HepG2 (cell line): Measurements from ENCODE around the gene TSHZ2. TPM values are rescaled to one million over a fixed set of nuclear protein-coding genes. Genes with fewer than 3 reads are reported as not detected.
A peak's percentile ranks its signal among the peaks of the same experiment; 100 is the strongest.
"Not testable (repeated sequence)": the region's sequence is repeated elsewhere in the genome, so short reads cannot be mapped to it uniquely, and the experiment has no call there.

Experiments used
- ATAC-seq: fragments of 200-7000 bp; cut with Tn5 transposase; 3 replicates; pipeline ENCODE4 v1.9.1; 2020; ENCODE audit warnings: mild to moderate bottlenecking, moderate library complexity
- BruUV-seq: library from RNA; stranded (reverse); fragments of 400-500 nt; replicated peaks from 2 replicates; lab custom pipeline; 2021; lab: Mats Ljungman, UMichigan
- CTCF ChIA-PET: fragments of 300-600 bp; formaldehyde crosslinking; extraction: SDS; loops from one replicate; lab custom pipeline; 2021; ENCODE audit warnings: low total read pairs, inconsistent platforms, low intra/inter-chr PET ratio; lab: Yijun Ruan, JAX
- POLR2A ChIA-PET: fragments of 350-600 bp; sonication (Branson Sonifier 250); formaldehyde crosslinking; loops from one replicate; lab custom pipeline; 2020; ENCODE audit warnings: antibody characterized with exemption, inconsistent platforms; lab: Yijun Ruan, JAX
- DNase-seq: peaks from one replicate; pipeline ENCODE4 v3.0.0-alpha.2; 2015; ENCODE audit warnings: low spot score
- FAIRE-seq: peaks from 3 replicates; lab custom pipeline; 2011; peaks lifted over from hg19 to GRCh38; lab: Jason Lieb, UNC
- H2AFZ ChIP-seq: one replicate; pipeline ENCODE4 v1.6.1; 2011; ENCODE audit warnings: low read length, inconsistent platforms
- H3K27ac ChIP-seq: fragments of 300-600 bp; 3 replicates; pipeline ENCODE4 v1.8.0; 2011; ENCODE audit warnings: mixed run types, mild to moderate bottlenecking, mixed read lengths, low read length, inconsistent platforms; ENCODE audit not compliant: insufficient read depth; ENCODE audit errors: extremely low read length
- H3K27me3 ChIP-seq, 2 experiments: fragments of 200-600 bp in 1 of 2; 2 replicates in 1 of 2; 3 replicates in 1 of 2; pipeline versions ENCODE4 v1.6.0 to v1.8.0; 2011; ENCODE audit warnings: low read length in 2 of 2, mild to moderate bottlenecking in 2 of 2, moderate library complexity in 2 of 2, inconsistent platforms in 1 of 2; ENCODE audit not compliant: insufficient read depth in 2 of 2, control insufficient read depth in 1 of 2
- H3K36me3 ChIP-seq, 2 experiments: fragments of 200-600 bp in 1 of 2; replicated peaks in 1 of 2; 2 replicates in 1 of 2; 3 replicates in 1 of 2; pipeline versions ENCODE4 v1.5.1 to v1.8.0; 2011; ENCODE audit warnings: low read length in 2 of 2, inconsistent platforms in 1 of 2; ENCODE audit not compliant: insufficient read depth in 2 of 2, control insufficient read depth in 1 of 2
- H3K4me1 ChIP-seq: 2 replicates; pipeline ENCODE4 v1.5.1; 2012; ENCODE audit warnings: low read length, inconsistent platforms; ENCODE audit not compliant: insufficient read depth
- H3K4me2 ChIP-seq: 2 replicates; pipeline ENCODE4 v1.6.0; 2011; ENCODE audit warnings: low read depth, low read length, inconsistent platforms
- H3K4me3 ChIP-seq, 3 experiments: fragments of 200-600 bp in 1 of 3; sonication (generic), shearing (Covaris generic) in 1 of 3; replicated peaks in 1 of 3; 2 replicates each; pipeline ENCODE4 v1.5.1; 2011 to 2016; ENCODE audit warnings: low read length in 3 of 3, inconsistent platforms in 2 of 3, low read depth in 2 of 3, mild to moderate bottlenecking in 2 of 3, control low read depth in 1 of 3, mixed read lengths in 1 of 3; ENCODE audit not compliant: insufficient read depth in 1 of 3
- H3K79me2 ChIP-seq: one replicate; pipeline ENCODE4 v1.6.1; 2011; ENCODE audit warnings: low read length, inconsistent platforms; ENCODE audit not compliant: insufficient read depth
- H3K9ac ChIP-seq: 2 replicates; pipeline ENCODE4 v1.6.0; 2011; ENCODE audit warnings: mild to moderate bottlenecking, low read depth, low read length, inconsistent platforms; ENCODE audit not compliant: insufficient read depth
- H3K9me3 ChIP-seq: 2 replicates; pipeline ENCODE4 v1.5.1; 2012; ENCODE audit warnings: mild to moderate bottlenecking, low read length
- H4K20me1 ChIP-seq: 2 replicates; pipeline ENCODE4 v1.6.0; 2011; ENCODE audit warnings: inconsistent platforms, mild to moderate bottlenecking, low read length, moderate library complexity; ENCODE audit not compliant: insufficient read depth
- GATAD2A ChIP-seq: IDR thresholded peaks from 2 replicates; pipeline ENCODE4 v1.6.1; 2016
- HNF4A ChIP-seq: sonication (generic); formaldehyde crosslinking; IDR thresholded peaks from 2 replicates; pipeline ENCODE4 v1.4.0; 2020; ENCODE audit warnings: missing genetic modification reagents
- RXRB ChIP-seq: IDR thresholded peaks from 2 replicates; pipeline ENCODE4 v1.6.1; 2016; ENCODE audit warnings: borderline replicate concordance, missing genetic modification reagents, missing compliant biosample characterization
- SOX13 ChIP-seq, 3 experiments: fragments of 450-650 bp in 1 of 3; sonication (generic) in 1 of 3; formaldehyde crosslinking in 1 of 3; IDR thresholded peaks in 2 of 3; conservative IDR thresholded peaks in 1 of 3; 2 replicates each; pipeline versions ENCODE4 v1.5.0 to v1.6.1; 2016 to 2020; ENCODE audit warnings: antibody characterized with exemption in 1 of 3, mild to moderate bottlenecking in 1 of 3, missing compliant biosample characterization in 1 of 3, missing genetic modification reagents in 1 of 3, moderate library complexity in 1 of 3
- SOX6 ChIP-seq, 2 experiments: fragments of 450-650 bp in 1 of 2; sonication (generic) in 1 of 2; formaldehyde crosslinking in 1 of 2; IDR thresholded peaks; 2 replicates each; pipeline versions ENCODE4 v1.4.0 to v1.6.1; 2017 to 2020; ENCODE audit warnings: antibody characterized with exemption in 1 of 2, mild to moderate bottlenecking in 1 of 2, missing genetic modification reagents in 1 of 2
- ZNF121 ChIP-seq: sonication (generic); formaldehyde crosslinking; IDR thresholded peaks from 2 replicates; pipeline ENCODE4 v1.5.0; 2020; ENCODE audit warnings: mild to moderate bottlenecking, missing genetic modification reagents
- ZNF260 ChIP-seq: sonication (generic); formaldehyde crosslinking; IDR thresholded peaks from 2 replicates; pipeline ENCODE4 v1.4.0; 2020; ENCODE audit warnings: missing genetic modification reagents, low read depth, mild to moderate bottlenecking, borderline replicate concordance
- WGBS: methylation state at CpG from one replicate; pipeline ENCODE4 v1.1.6; 2017; ENCODE audit warnings: low lambda C conversion rate; 5-methylcytosine and 5-hydroxymethylcytosine counted together
- in situ Hi-C: cut with HindIII; loops from 2 replicates; pipeline ENCODE4 v1.10.0; 2017; ENCODE audit warnings: low pct_unique_long_range_greater_than_20kb; ENCODE audit not compliant: extremely low pct_ligation_motif_present
- intact Hi-C: fragments of 100-400 bp; cut with micrococcal nuclease; formaldehyde crosslinking; loops from one replicate; pipeline ENCODE4 v1.10.0; 2022; ENCODE audit not compliant: unreplicated experiment
- polyA plus RNA-seq, 8 experiments: library from polyadenylated mRNA; depleted of rRNA in 3 of 8; stranded (reverse) in 7 of 8; unstranded in 1 of 8; fragments of >200 nt; fragmentation: Illumina TruSeq in 4 of 8; extraction: Trizol in 4 of 8; gene quantifications; 2 replicates each; pipeline versions ENCODE4 v1.2.1 to v1.2.3, GENCODE V29; 2011 to 2016; ENCODE audit warnings: low read depth in 4 of 8, missing spikeins in 1 of 8, mixed read lengths in 1 of 8; ENCODE audit not compliant: insufficient read depth in 1 of 8
- total RNA-seq, 5 experiments: library from RNA; depleted of rRNA; stranded (reverse); fragments of >200 nt; fragmentation: Illumina TruSeq; extraction: Trizol; gene quantifications; 2 replicates each; pipeline ENCODE4 v1.2.3, GENCODE V29; 2016; ENCODE audit warnings: low read depth in 1 of 5
- TF ChIP-seq, protein P1 (sequence below): IDR thresholded peaks from 2 replicates; pipeline ENCODE4 v1.4.0; 2020; ENCODE audit warnings: mild to moderate bottlenecking, missing genetic modification reagents
- TF ChIP-seq, protein P2 (sequence below): sonication (generic); formaldehyde crosslinking; IDR thresholded peaks from 2 replicates; pipeline ENCODE4 v1.5.1; 2020; ENCODE audit warnings: mild to moderate bottlenecking, missing genetic modification reagents

The TSHZ2 gene
- total and polyA plus RNA-seq, 2 of the 13 experiments (the other 11 are each of a cell fraction or from before 2014, with no cell fraction given) = 0.01 TPM; not detected in 1

DNA sequence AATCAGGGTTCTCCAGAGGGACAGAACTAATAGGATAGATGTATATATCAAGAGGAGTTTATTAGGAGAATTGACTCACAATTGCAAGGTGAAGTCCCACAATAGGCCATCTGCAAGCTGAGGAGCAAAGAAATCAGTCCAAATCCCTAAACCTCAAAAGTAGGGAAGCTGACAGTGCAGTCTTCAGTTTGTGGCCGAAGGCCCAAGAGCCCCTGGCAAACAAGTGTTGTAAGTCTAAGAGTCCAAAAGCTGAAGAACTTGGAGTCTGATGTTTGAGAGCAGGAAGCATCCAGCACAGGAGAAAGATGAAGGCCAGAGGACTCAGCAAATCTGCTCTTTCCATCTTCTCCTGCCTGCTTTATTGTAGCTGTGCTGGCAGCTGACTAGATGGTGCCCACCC is 117.7 kb downstream of the TSHZ2 start:
- H4K20me1 ChIP-seq, H3K36me3 ChIP-seq, H3K9ac ChIP-seq, H3K9me3 ChIP-seq, CTCF ChIA-PET, BruUV-seq, DNase-seq, H3K27me3 ChIP-seq, FAIRE-seq, H2AFZ ChIP-seq, intact Hi-C loops, H3K4me3 ChIP-seq, H3K4me2 ChIP-seq, ATAC-seq, H3K27ac ChIP-seq, H3K79me2 ChIP-seq: not testable (repeated sequence)
- WGBS = 23% methylated on average over 1 of the region's 1 CpG
- peaks cover 42% of the 10 kb centered on the region for H3K4me1 ChIP-seq
- POLR2A ChIA-PET = interaction anchor here (3.9 kb wide), 1 partner anchor 8 kb away, joined by 23 read pairs; no protein-coding TSS in a partner anchor
- in situ Hi-C loops = loop anchor here (25.0 kb wide), 1 partner anchor 1122 kb away; the partner anchor contains the start of gene PFDN4

DNA sequence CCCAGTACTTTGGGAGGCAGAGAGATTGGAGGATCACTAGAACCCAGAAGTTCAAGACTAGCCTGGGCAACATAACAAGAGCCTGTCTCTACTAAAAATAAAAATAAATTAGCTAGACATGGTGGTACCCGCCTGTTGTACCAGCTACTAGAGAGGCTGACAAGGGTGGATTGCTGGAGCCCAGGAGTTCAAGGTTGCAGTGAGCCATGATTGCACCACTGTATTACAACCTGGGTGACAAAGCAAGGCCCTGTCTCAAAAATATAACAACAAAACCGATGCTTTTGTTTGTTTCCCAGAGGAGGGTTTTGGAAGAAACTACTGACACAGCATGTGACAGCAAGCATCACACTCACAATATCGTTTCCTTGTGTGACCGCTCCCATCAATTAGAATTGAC is 119.6 kb downstream of the TSHZ2 start:
- no peaks in the 10 kb centered on the region for H3K36me3 ChIP-seq
- WGBS = 33% methylated on average over 4 of the region's 4 CpGs
- H3K9ac ChIP-seq = no peak overlapping the region
- intact Hi-C loops = no loop called here
- BruUV-seq = no TSS peak
- DNase-seq (no peak), ATAC-seq (peak; percentile 58), FAIRE-seq (no peak)
- no peaks in the 10 kb centered on the region for H4K20me1 ChIP-seq
- no peaks in the 10 kb centered on the region for H3K9me3 ChIP-seq
- H3K4me2 ChIP-seq = no peak overlapping the region
- H3K27ac ChIP-seq = no peak overlapping the region
- peaks cover 0 to 4% of the 10 kb centered on the region in 2 experiments; a peak in 1 of 5 replicates for H3K27me3 ChIP-seq
- in situ Hi-C loops = loop anchor here (25.0 kb wide), 1 partner anchor 1121 kb away; the partner anchor contains the start of gene PFDN4
- no peak overlapping the region for H2AFZ ChIP-seq
- H3K4me1 ChIP-seq = peaks cover 35% of the 10 kb centered on the region
- H3K4me3 ChIP-seq = no peak overlapping the region
- ChIA-PET POLR2A (interaction anchor here (3.9 kb wide), 1 partner anchor 10 kb away, joined by 23 read pairs; no protein-coding TSS in a partner anchor), CTCF (no interaction called here)
- no peaks in the 10 kb centered on the region for H3K79me2 ChIP-seq
- TF ChIP-seq GATAD2A (CRISPR knock-in tag) (peak; percentile 57), HNF4A (CRISPR knock-in tag) (peak; percentile 33; the same call in 1 of the 2 replicates), RXRB (0 out of 2 replicates have a peak, but pooled peaks have one; percentile 21), ZNF260 (CRISPR knock-in tag) (no peak), SOX13 (IDR thresholded peaks at IDR 0.05) (no peak), SOX13 (CRISPR knock-in tag; conservative IDR thresholded peaks at IDR 0.05 in 1 of 2, IDR thresholded peaks at IDR 0.05 in 1 of 2) (peak in 1 of 2 experiments; percentile 40; a peak in 1 of 4 replicates), ZNF121 (CRISPR knock-in tag) (no peak), SOX6 (IDR thresholded peaks at IDR 0.05) (no peak), SOX6 (CRISPR knock-in tag; IDR thresholded peaks at IDR 0.05) (peak; percentile 46; the same call in 1 of the 2 replicates)
- TF ChIP-seq, protein P1, sequence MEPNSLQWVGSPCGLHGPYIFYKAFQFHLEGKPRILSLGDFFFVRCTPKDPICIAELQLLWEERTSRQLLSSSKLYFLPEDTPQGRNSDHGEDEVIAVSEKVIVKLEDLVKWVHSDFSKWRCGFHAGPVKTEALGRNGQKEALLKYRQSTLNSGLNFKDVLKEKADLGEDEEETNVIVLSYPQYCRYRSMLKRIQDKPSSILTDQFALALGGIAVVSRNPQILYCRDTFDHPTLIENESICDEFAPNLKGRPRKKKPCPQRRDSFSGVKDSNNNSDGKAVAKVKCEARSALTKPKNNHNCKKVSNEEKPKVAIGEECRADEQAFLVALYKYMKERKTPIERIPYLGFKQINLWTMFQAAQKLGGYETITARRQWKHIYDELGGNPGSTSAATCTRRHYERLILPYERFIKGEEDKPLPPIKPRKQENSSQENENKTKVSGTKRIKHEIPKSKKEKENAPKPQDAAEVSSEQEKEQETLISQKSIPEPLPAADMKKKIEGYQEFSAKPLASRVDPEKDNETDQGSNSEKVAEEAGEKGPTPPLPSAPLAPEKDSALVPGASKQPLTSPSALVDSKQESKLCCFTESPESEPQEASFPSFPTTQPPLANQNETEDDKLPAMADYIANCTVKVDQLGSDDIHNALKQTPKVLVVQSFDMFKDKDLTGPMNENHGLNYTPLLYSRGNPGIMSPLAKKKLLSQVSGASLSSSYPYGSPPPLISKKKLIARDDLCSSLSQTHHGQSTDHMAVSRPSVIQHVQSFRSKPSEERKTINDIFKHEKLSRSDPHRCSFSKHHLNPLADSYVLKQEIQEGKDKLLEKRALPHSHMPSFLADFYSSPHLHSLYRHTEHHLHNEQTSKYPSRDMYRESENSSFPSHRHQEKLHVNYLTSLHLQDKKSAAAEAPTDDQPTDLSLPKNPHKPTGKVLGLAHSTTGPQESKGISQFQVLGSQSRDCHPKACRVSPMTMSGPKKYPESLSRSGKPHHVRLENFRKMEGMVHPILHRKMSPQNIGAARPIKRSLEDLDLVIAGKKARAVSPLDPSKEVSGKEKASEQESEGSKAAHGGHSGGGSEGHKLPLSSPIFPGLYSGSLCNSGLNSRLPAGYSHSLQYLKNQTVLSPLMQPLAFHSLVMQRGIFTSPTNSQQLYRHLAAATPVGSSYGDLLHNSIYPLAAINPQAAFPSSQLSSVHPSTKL = peak; percentile 53
- TF ChIP-seq, protein P2, sequence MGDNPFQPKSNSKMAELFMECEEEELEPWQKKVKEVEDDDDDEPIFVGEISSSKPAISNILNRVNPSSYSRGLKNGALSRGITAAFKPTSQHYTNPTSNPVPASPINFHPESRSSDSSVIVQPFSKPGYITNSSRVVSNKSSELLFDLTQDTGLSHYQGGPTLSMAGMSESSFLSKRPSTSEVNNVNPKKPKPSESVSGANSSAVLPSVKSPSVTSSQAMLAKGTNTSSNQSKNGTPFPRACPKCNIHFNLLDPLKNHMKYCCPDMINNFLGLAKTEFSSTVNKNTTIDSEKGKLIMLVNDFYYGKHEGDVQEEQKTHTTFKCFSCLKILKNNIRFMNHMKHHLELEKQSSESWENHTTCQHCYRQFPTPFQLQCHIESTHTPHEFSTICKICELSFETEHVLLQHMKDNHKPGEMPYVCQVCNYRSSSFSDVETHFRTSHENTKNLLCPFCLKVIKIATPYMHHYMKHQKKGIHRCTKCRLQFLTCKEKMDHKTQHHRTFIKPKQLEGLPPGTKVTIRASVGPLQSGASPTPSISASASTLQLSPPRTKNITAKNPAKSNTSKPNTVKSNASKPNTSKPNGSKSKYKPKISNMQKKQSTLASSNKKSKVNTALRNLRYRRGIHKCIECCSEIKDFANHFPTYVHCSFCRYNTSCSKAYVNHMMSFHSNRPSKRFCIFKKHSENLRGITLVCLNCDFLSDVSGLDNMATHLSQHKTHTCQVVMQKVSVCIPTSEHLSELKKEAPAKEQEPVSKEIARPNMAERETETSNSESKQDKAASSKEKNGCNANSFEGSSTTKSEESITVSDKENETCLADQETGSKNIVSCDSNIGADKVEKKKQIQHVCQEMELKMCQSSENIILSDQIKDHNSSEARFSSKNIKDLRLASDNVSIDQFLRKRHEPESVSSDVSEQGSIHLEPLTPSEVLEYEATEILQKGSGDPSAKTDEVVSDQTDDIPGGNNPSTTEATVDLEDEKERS (CRISPR knock-in tag) = 0 out of 2 replicates have a peak, but pooled peaks have one; percentile 3
